C4-2B (cell line): ENCODE data around the gene ADAMTSL1.

Experiments
- ZFX ChIP-seq: fragments of 450-650 bp; IDR thresholded peaks from 2 replicates; pipeline ENCODE4 v1.6.1; 2017
- TF ChIP-seq, protein P1 (sequence below): fragments of 450-650 bp; conservative IDR thresholded peaks from 2 replicates; pipeline ENCODE4 v1.5.1; 2017; ENCODE audit warnings: mild to moderate bottlenecking

DNA sequence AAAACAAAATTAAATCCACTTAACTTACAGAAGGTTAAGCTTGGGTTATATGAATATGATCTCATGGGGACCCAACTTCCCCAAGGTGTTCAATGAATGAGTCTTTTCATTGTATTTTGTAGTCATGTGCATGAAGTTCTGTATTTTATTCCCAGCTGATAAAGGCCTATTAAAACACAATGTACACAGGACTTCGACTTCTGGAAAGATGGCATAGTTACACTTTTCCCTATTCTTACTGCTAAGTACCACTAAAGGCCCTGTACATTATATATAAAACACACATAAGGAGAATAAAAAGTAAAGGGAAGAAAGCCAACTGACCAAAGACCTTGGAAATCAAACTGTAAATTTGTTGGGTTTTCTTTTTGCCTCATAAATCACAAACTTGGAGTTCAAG lies 336.6 kb downstream of the ADAMTSL1 start:
- TF ChIP-seq, protein P1, sequence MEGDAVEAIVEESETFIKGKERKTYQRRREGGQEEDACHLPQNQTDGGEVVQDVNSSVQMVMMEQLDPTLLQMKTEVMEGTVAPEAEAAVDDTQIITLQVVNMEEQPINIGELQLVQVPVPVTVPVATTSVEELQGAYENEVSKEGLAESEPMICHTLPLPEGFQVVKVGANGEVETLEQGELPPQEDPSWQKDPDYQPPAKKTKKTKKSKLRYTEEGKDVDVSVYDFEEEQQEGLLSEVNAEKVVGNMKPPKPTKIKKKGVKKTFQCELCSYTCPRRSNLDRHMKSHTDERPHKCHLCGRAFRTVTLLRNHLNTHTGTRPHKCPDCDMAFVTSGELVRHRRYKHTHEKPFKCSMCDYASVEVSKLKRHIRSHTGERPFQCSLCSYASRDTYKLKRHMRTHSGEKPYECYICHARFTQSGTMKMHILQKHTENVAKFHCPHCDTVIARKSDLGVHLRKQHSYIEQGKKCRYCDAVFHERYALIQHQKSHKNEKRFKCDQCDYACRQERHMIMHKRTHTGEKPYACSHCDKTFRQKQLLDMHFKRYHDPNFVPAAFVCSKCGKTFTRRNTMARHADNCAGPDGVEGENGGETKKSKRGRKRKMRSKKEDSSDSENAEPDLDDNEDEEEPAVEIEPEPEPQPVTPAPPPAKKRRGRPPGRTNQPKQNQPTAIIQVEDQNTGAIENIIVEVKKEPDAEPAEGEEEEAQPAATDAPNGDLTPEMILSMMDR, result no peak
- TF ChIP-seq ZFX, result no peak
